Activated naive CD4-positive, alpha-beta T cell treated with anti-CD3 and anti-CD28 coated beads for 36 hours (primary cell): Measurements from ENCODE around the gene SELENOT. TPM values are rescaled to one million over a fixed set of nuclear protein-coding genes. Genes with fewer than 3 reads are reported as not detected.
"Not testable (repeated sequence)": the region's sequence is repeated elsewhere in the genome, so short reads cannot be mapped to it uniquely, and the experiment has no call there.

Experiments used
- CTCF ChIA-PET: fragments of 350-600 bp; sonication (Branson Sonifier 250); formaldehyde crosslinking; loops from one replicate; lab custom pipeline; 2021; ENCODE audit warnings: antibody characterized with exemption; lab: Charles Lee
- DNase-seq: peaks from one replicate; pipeline ENCODE4 v3.0.0-alpha.2; 2020
- H3K27ac Mint-ChIP-seq: one replicate; pipeline ENCODE4 v1.8.0; 2021; ENCODE audit warnings: mild to moderate bottlenecking, mixed read lengths
- H3K27me3 Mint-ChIP-seq: one replicate; pipeline ENCODE4 v1.8.0; 2021; ENCODE audit warnings: low read depth, mixed read lengths
- H3K36me3 Mint-ChIP-seq: one replicate; pipeline ENCODE4 v1.8.0; 2021; ENCODE audit warnings: low read depth, mixed read lengths
- H3K4me1 Mint-ChIP-seq: one replicate; pipeline ENCODE4 v1.8.0; 2021; ENCODE audit warnings: low read depth, mixed read lengths
- H3K4me3 Mint-ChIP-seq: one replicate; pipeline ENCODE4 v1.8.0; 2021; ENCODE audit warnings: mild to moderate bottlenecking, moderate library complexity, mixed read lengths
- H3K9me3 Mint-ChIP-seq: one replicate; pipeline ENCODE4 v1.8.0; 2021; ENCODE audit warnings: mixed read lengths
- intact Hi-C: fragments of 100-400 bp; cut with micrococcal nuclease; formaldehyde crosslinking; loops from one replicate; pipeline ENCODE4 v1.15.1; 2023
- total RNA-seq, 2 experiments: library from RNA; stranded (reverse); gene quantifications; one replicate each; pipeline ENCODE4 v1.2.3, GENCODE V29; 2021

Gene SELENOT
- total RNA-seq, 2 experiments from 2014 or later: 68.4 to 71.2 TPM

DNA sequence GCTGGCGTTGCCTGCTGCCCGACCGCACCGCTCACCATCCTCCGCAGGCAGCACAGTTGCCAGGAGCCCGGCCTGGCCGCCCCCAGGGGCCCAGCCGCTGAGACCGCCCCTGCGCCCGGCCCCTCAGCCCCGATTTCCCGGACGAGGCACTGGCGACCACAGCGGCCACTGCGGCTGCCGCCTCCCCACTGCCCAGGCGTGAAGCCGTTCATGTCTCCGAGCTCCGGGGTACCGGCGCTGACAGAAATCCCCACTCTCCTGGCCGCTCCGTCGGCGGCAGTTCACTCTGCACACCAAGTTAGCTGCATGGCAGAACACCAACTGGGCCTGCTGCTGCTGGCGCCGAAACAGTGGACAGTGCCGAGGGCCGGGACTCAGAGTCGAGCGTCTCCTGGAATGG lies 8.5 kb downstream of the SELENOT start:
- intact Hi-C loops: loop anchor here (2.0 to 5.0 kb wide), 3 partner anchors 69 to 591 kb away; partner anchors contain the start of gene GPR171
- no peaks in the 10 kb centered on the region for H3K27me3 Mint-ChIP-seq
- H3K4me3 Mint-ChIP-seq: no peak overlapping the region
- no peak for DNase-seq
- CTCF ChIA-PET: interaction anchor here (1.3 kb wide), 1 partner anchor 92 kb away, joined by 5 read pairs; the partner anchor contains the start of gene ERICH6
- H3K36me3 Mint-ChIP-seq: peaks cover 39% of the 10 kb centered on the region
- peaks cover 67% of the 10 kb centered on the region for H3K4me1 Mint-ChIP-seq
- H3K27ac Mint-ChIP-seq: no peak overlapping the region
- H3K9me3 Mint-ChIP-seq: peaks cover 3% of the 10 kb centered on the region

- Mint-ChIP-seq H3K36me3 (peaks cover 32% of the 10 kb centered on the region), H3K4me3 (no peak overlapping the region), H3K27me3 (no peaks in the 10 kb centered on the region), H3K27ac (no peak overlapping the region), H3K9me3 (peaks cover 3% of the 10 kb centered on the region), H3K4me1 (peaks cover 61% of the 10 kb centered on the region)
- intact Hi-C loops: loop anchor here (2.0 to 5.0 kb wide), 3 partner anchors 68 to 590 kb away; partner anchors contain the start of gene GPR171
- DNase-seq: no peak
- CTCF ChIA-PET: interaction anchor here (1.3 kb wide), 1 partner anchor 91 kb away, joined by 5 read pairs; the partner anchor contains the start of gene ERICH6
Measured at GRCh38 chr3:150612494-150612893, 9.4 kb downstream of the SELENOT start.

DNA sequence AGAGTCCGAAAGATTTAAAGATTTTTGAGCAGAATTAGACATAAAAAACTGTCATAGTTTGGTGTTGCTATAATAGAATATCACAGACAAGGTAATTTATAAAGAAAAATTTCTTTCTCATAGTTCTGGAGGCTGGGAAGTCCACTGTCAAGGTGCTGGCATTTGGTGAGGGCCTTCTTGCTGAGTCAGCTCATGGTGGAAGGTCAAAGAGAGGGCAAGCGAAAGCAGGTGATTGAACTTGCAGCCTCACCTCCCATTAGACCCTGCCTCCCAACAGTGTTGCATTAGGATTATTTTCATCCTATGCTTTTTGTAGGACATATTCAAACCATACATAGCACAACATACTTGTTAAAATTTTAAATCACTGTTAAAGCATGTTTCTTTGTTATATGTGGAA lies 9.9 kb downstream of the SELENOT start:
- no peaks in the 10 kb centered on the region for H3K27me3 Mint-ChIP-seq
- CTCF ChIA-PET: no interaction called here
- H3K27ac Mint-ChIP-seq: no peak overlapping the region
- peaks cover 59% of the 10 kb centered on the region for H3K4me1 Mint-ChIP-seq
- peaks cover 37% of the 10 kb centered on the region for H3K36me3 Mint-ChIP-seq
- intact Hi-C loops: loop anchor here (2.0 to 5.0 kb wide), 3 partner anchors 68 to 589 kb away; partner anchors contain the start of gene GPR171
- no peak for DNase-seq
- peaks cover 3% of the 10 kb centered on the region for H3K9me3 Mint-ChIP-seq
- H3K4me3 Mint-ChIP-seq: no peak overlapping the region

DNA sequence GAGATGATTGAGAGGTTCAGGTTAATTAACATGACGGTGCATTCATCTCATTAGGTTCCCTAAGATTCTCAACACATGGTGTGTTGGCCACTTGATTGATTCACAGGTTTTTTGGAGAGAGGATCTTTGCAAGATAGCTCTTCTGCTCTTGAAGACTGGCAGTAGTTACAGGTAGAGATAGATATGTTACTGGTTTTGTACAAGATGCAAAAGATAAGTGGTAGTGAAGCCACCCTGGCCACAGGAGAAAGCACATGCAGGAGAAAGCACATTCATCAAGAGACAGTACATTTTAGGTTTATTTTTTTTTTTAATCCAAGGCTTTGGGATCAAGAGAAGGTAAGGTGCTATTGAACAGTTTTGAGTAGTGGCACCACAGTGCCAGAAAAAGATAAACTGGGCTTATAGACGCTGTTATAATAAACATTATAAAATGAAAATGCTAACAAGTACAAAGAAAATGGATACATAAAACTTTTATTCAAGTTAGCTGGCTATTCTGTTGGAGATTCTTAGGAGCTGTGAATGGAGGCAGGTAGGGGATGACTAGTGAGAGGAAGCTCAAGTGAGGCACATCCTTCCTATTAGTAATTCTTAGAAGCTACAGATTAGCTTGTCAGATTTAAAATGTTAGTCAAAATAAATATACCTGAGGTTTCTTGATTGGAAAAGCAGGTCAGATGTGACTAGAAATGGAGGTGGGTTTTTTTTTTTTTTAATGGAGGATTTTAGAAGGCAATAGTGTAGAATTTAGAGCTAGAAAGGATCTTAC lies 10.8 kb downstream of the SELENOT start:
- intact Hi-C loops: loop anchor here (1.0 to 5.0 kb wide), 5 partner anchors 31 to 588 kb away; partner anchors contain the start of gene GPR171
- DNase-seq: peak; percentile 17
- Mint-ChIP-seq H3K4me1 (peaks cover 59% of the 10 kb centered on the region), H3K27me3 (no peaks in the 10 kb centered on the region), H3K36me3 (peaks cover 44% of the 10 kb centered on the region), H3K4me3 (no peak overlapping the region), H3K27ac (peak overlapping the region; percentile 6), H3K9me3 (peaks cover 3% of the 10 kb centered on the region)
- CTCF ChIA-PET: interaction anchor here (0.6 kb wide), 1 partner anchor 68 kb away, joined by 3 read pairs; no protein-coding TSS in a partner anchor

DNA sequence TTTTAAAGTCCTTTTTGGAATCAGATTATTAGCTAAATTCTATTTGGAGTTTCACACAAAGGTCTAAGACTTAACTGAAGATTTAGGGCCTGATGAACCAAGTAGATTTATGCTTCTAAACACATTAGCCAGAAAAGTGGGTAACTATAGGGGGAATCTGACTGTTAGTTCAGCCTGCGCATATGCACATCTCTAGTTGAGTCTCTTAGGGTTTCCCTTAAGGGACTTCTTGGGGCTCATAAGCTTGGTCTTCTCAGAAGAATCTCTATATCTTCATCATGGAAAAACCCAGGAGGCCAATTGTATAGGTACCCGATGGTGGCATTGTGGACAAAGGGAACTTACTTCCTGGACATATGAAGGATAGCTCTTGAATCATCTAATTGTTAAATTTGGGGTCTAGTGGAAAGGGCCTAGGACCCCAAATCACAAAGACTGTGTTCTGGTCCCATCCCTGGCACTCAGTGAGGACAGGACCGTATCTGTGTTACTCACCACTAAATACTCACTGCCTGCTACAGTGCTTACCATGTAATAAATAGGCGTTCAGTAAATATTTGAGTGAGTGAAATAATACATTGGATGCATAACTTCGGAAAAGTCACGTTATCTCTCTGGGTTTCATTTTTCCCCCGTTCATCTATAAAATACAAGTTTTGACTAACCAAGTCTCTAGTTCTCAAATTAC lies 17.0 kb downstream of the SELENOT start:
- intact Hi-C loops: no loop called here
- no peaks in the 10 kb centered on the region for H3K9me3 Mint-ChIP-seq
- DNase-seq: no peak
- H3K4me3 Mint-ChIP-seq: no peak overlapping the region
- H3K27ac Mint-ChIP-seq: no peak overlapping the region
- peaks cover 27% of the 10 kb centered on the region for H3K36me3 Mint-ChIP-seq
- H3K4me1 Mint-ChIP-seq: peaks cover 41% of the 10 kb centered on the region
- CTCF ChIA-PET: no interaction called here
- no peaks in the 10 kb centered on the region for H3K27me3 Mint-ChIP-seq

- H3K36me3 Mint-ChIP-seq: peaks cover 34% of the 10 kb centered on the region
- CTCF ChIA-PET, H3K27ac Mint-ChIP-seq, intact Hi-C loops, H3K9me3 Mint-ChIP-seq, DNase-seq, H3K4me3 Mint-ChIP-seq, H3K27me3 Mint-ChIP-seq: not testable (repeated sequence)
- H3K4me1 Mint-ChIP-seq: peaks cover 34% of the 10 kb centered on the region
Measured at GRCh38 chr3:150622955-150623354, 19.8 kb downstream of the SELENOT start.

GRCh38 chr3:150623945-150624344 lies 20.8 kb downstream of the SELENOT start:
- intact Hi-C loops: no loop called here
- peaks cover 26% of the 10 kb centered on the region for H3K36me3 Mint-ChIP-seq
- DNase-seq: no peak
- H3K4me3 Mint-ChIP-seq: no peak overlapping the region
- H3K27me3 Mint-ChIP-seq: no peaks in the 10 kb centered on the region
- CTCF ChIA-PET: interaction anchor here (0.6 kb wide), 1 partner anchor 22 kb away, joined by 3 read pairs; no protein-coding TSS in a partner anchor
- peaks cover 26% of the 10 kb centered on the region for H3K4me1 Mint-ChIP-seq
- H3K27ac Mint-ChIP-seq: peak overlapping the region; percentile 9
- H3K9me3 Mint-ChIP-seq: no peaks in the 10 kb centered on the region

GRCh38 chr3:150626148-150626930 lies 23.2 kb downstream of the SELENOT start:
- DNase-seq: no peak
- Mint-ChIP-seq H3K27ac (peak overlapping the region; percentile 37), H3K9me3 (no peaks in the 10 kb centered on the region), H3K36me3 (peaks cover 28% of the 10 kb centered on the region), H3K4me1 (peaks cover 9% of the 10 kb centered on the region), H3K27me3 (no peaks in the 10 kb centered on the region), H3K4me3 (no peak overlapping the region)
- intact Hi-C loops: no loop called here
- CTCF ChIA-PET: no interaction called here

GRCh38 chr3:150627557-150627956 lies 24.4 kb downstream of the SELENOT start:
- H3K27me3 Mint-ChIP-seq: no peaks in the 10 kb centered on the region
- H3K9me3 Mint-ChIP-seq: no peaks in the 10 kb centered on the region
- intact Hi-C loops: no loop called here
- H3K4me3 Mint-ChIP-seq: no peak overlapping the region
- H3K27ac Mint-ChIP-seq: no peak overlapping the region
- peaks cover 25% of the 10 kb centered on the region for H3K36me3 Mint-ChIP-seq
- no peak for DNase-seq
- H3K4me1 Mint-ChIP-seq: no peaks in the 10 kb centered on the region
- CTCF ChIA-PET: no interaction called here

GRCh38 chr3:150631515-150632221 lies 28.5 kb downstream of the SELENOT start:
- CTCF ChIA-PET: no interaction called here
- DNase-seq: no peak
- Mint-ChIP-seq H3K27ac (no peak overlapping the region), H3K27me3 (no peaks in the 10 kb centered on the region), H3K4me3 (no peak overlapping the region), H3K9me3 (no peaks in the 10 kb centered on the region), H3K36me3 (peaks cover 10% of the 10 kb centered on the region), H3K4me1 (peaks cover 28% of the 10 kb centered on the region)
- intact Hi-C loops: no loop called here

DNA sequence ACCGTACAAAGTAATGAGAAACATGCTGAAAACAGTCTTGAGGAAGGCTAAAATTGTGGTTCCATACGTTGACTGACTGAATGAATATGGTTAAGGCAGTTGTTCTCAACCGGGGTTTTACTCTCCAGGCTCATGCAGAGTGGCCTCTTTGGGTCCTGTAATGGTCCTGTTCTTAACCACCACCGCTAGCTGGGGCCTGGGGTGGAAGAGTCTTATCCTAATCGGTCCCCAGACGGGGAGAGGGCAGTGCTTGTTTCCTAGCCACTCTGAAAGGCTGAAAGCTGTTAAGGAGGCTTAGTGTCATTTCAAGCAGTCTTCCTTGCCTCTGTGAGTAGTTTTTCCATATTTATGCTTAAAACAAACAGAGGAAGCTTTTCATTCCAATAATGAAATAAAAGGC lies 32.0 kb downstream of the SELENOT start:
- DNase-seq: no peak
- H3K4me1 Mint-ChIP-seq: peaks cover 28% of the 10 kb centered on the region
- no peak overlapping the region for H3K27ac Mint-ChIP-seq
- CTCF ChIA-PET: interaction anchor here (1.1 kb wide), 1 partner anchor 42 kb away, joined by 6 read pairs; no protein-coding TSS in a partner anchor
- intact Hi-C loops: no loop called here
- H3K36me3 Mint-ChIP-seq: peaks cover 4% of the 10 kb centered on the region
- no peaks in the 10 kb centered on the region for H3K9me3 Mint-ChIP-seq
- no peaks in the 10 kb centered on the region for H3K27me3 Mint-ChIP-seq
- H3K4me3 Mint-ChIP-seq: no peak overlapping the region
